B cell (primary cell): ENCODE data around the gene AMBRA1.

Experiments
- EZH2 ChIP-seq: IDR thresholded peaks from 2 replicates; pipeline ENCODE4 v1.6.1; 2012; ENCODE audit warnings: borderline replicate concordance, low read depth, mild to moderate bottlenecking, moderate library complexity, low read length; ENCODE audit not compliant: insufficient read depth, poor library complexity, severe bottlenecking
- TF ChIP-seq, protein P1 (sequence below): fragments of 200-600 bp; IDR thresholded peaks from one replicate; pipeline ENCODE4 v1.8.0; 2022; ENCODE audit warnings: antibody characterized with exemption, mild to moderate bottlenecking

DNA sequence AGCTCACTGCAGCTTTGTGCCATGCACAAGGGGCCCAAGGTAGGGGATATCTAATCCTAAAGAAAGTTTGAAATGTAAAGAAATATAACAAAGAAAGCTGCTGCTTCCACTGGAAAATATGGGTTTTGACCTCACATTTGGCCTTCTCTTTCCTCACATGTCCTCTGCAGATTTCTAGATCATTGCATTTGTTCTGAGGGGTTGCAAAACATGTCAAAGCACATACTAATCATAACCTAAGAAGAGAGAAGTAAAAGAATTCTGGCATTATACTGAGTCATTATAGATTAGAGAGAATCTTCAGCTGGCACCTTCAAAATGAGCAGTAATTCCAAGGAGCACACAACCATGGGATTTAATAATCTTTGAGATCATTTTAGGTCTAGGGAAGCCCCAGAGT, 109.7 kb downstream of the AMBRA1 start:
- TF ChIP-seq, protein P1, sequence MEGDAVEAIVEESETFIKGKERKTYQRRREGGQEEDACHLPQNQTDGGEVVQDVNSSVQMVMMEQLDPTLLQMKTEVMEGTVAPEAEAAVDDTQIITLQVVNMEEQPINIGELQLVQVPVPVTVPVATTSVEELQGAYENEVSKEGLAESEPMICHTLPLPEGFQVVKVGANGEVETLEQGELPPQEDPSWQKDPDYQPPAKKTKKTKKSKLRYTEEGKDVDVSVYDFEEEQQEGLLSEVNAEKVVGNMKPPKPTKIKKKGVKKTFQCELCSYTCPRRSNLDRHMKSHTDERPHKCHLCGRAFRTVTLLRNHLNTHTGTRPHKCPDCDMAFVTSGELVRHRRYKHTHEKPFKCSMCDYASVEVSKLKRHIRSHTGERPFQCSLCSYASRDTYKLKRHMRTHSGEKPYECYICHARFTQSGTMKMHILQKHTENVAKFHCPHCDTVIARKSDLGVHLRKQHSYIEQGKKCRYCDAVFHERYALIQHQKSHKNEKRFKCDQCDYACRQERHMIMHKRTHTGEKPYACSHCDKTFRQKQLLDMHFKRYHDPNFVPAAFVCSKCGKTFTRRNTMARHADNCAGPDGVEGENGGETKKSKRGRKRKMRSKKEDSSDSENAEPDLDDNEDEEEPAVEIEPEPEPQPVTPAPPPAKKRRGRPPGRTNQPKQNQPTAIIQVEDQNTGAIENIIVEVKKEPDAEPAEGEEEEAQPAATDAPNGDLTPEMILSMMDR = no peak
- TF ChIP-seq EZH2 = no peak
